Measurements from ENCODE around the gene MTLN. TPM values are rescaled to one million over a fixed set of nuclear protein-coding genes. Genes with fewer than 3 reads are reported as not detected.

MTLN gene, protein sequence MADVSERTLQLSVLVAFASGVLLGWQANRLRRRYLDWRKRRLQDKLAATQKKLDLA
- total RNA-seq (2022; extraction: Qiagen RNA extraction) = 104 to 128 TPM (median 122 TPM) in 5 replicates

GRCh38 chr2:110211938-110212858 lies at the start of gene MTLN:
Gene MTLN, minus strand, starts transcription at chr2:110212547. Its CDS starts 22 bp downstream, at chr2:110212525.

DNA sequence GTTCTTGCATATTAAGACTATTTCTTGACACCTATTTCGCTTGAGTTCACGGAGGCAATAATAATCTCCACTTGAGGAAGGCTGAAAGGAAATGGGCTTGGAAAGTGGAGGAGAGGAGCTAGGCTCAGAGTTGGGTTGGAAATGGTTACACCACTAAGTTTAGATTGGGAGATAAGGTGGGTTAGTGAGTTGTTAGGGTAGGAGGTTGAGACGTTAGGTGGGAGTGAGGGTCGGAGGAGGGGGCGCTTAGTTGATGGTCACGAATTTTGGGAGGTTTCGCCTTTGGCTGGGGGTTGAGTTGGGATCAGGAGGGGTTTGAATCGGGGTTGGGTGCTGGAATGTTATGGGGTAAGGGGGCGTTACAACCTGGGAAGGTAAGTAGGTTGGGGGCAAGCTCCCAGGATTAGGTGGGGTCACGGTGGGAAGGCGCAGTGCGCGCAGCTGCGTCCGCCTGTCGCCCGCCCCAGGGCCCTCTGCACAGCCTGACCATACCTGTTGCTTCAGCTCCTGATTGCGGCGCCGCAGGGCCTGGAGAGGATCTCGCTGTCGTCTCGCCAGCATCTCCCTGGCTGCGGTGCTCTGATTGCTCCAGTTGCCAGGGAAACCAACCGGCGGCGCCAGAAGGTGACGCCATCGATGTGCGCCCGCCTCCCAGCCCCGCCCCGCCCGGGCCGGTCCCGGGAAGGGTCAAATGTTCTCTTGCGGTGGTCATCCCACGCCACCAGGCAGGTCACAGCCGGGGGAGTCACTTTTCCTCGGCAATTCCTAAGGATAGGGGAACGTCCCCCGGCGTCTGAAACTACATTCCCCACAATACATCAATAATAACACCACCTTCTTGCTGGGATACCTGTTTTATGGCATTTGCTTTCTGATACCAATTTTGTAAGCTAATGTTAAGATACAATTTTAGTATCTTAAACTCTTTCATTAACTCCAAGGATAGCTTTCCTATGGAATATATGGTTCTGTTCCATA lies 7.7 kb downstream of the MTLN start, which contains the start of gene NPHP1:
NPHP1 (minus strand) TSS at position 606 of the 978 bp plus-strand sequence; CDS start at position 561, 45 bp downstream.

Other genes with a start within 250 kb of the MTLN start
- 136 to 171 TPM (median 143 TPM) in 5 replicates for gene MALL, start 96.7 kb downstream of the MTLN start, total RNA-seq (2022; extraction: Qiagen RNA extraction)
- 5.9 to 8.1 TPM (median 7.0 TPM) in 5 replicates for gene NPHP1, start 7.5 kb downstream of the MTLN start, total RNA-seq (2022; extraction: Qiagen RNA extraction)